Muscle layer of duodenum (tissue), 2 donors: ENCODE measurements around the gene ANXA11.

Experiments
- H3K27ac ChIP-seq: one replicate; pipeline ENCODE4 v1.7.0; 2013; ENCODE audit warnings: mild to moderate bottlenecking, low read length
- H3K27me3 ChIP-seq: one replicate; pipeline ENCODE4 v1.7.0; 2013; ENCODE audit warnings: low read depth, mild to moderate bottlenecking, control low read depth, low read length
- H3K36me3 ChIP-seq, 2 donors: one replicate each; pipeline ENCODE4 v1.7.0; 2013; ENCODE audit warnings: low read length in 2 of 2, control low read depth in 1 of 2, mild to moderate bottlenecking in 1 of 2; ENCODE audit not compliant: insufficient read depth in 2 of 2, control insufficient read depth in 1 of 2
- H3K4me1 ChIP-seq, 2 donors: one replicate each; pipeline ENCODE4 v1.7.0; 2013; ENCODE audit warnings: low read length in 2 of 2, mild to moderate bottlenecking in 2 of 2, control low read depth in 1 of 2, moderate library complexity in 1 of 2; ENCODE audit not compliant: insufficient read depth in 2 of 2, control insufficient read depth in 1 of 2
- H3K4me3 ChIP-seq, 2 donors: one replicate each; pipeline ENCODE4 v1.7.0; 2013; ENCODE audit warnings: low read length in 2 of 2, low read depth in 1 of 2, mild to moderate bottlenecking in 1 of 2
- H3K9me3 ChIP-seq, 2 donors: one replicate each; pipeline ENCODE4 v1.7.0; 2013; ENCODE audit warnings: low read length in 2 of 2, control low read depth in 1 of 2, mild to moderate bottlenecking in 1 of 2; ENCODE audit not compliant: control insufficient read depth in 1 of 2
- donor health status: healthy.

Gene ANXA11

GRCh38 chr10:80170026-80170425, 35.3 kb downstream of the ANXA11 start:
- peaks cover 14 to 44% of the 10 kb centered on the region in 2 donors for H3K36me3 ChIP-seq

GRCh38 chr10:80168679-80169380, 36.5 kb downstream of the ANXA11 start:
- no peak overlapping the region for H3K27ac ChIP-seq
- H3K9me3 ChIP-seq = no peaks in the 10 kb centered on the region
- peaks cover 24 to 55% of the 10 kb centered on the region in 2 donors for H3K36me3 ChIP-seq
- H3K27me3 ChIP-seq = no peaks in the 10 kb centered on the region
- peaks cover 15 to 27% of the 10 kb centered on the region in 2 donors for H3K4me1 ChIP-seq
- H3K4me3 ChIP-seq = no peak overlapping the region

More at GRCh38 chr10:80170026-80170425, 35.3 kb downstream of the ANXA11 start:
- Histone ChIP-seq H3K4me1 (peaks cover 6 to 22% of the 10 kb centered on the region in 2 donors), H3K27ac (no peak overlapping the region), H3K9me3 (no peaks in the 10 kb centered on the region), H3K27me3 (no peaks in the 10 kb centered on the region), H3K4me3 (no peak overlapping the region)

GRCh38 chr10:80168162-80168511, 37.2 kb downstream of the ANXA11 start:
- Histone ChIP-seq H3K27me3 (no peaks in the 10 kb centered on the region), H3K4me3 (no peak overlapping the region), H3K4me1 (peaks cover 12 to 28% of the 10 kb centered on the region in 2 donors), H3K36me3 (peaks cover 31 to 61% of the 10 kb centered on the region in 2 donors), H3K27ac (no peak overlapping the region), H3K9me3 (no peaks in the 10 kb centered on the region)

GRCh38 chr10:80167471-80168161, 37.7 kb downstream of the ANXA11 start:
- no peak overlapping the region for H3K4me3 ChIP-seq
- H3K4me1 ChIP-seq = peaks cover 9 to 23% of the 10 kb centered on the region in 2 donors
- H3K36me3 ChIP-seq = peaks cover 36 to 64% of the 10 kb centered on the region in 2 donors
- H3K9me3 ChIP-seq = no peaks in the 10 kb centered on the region
- H3K27ac ChIP-seq = no peak overlapping the region
- H3K27me3 ChIP-seq = no peaks in the 10 kb centered on the region

DNA sequence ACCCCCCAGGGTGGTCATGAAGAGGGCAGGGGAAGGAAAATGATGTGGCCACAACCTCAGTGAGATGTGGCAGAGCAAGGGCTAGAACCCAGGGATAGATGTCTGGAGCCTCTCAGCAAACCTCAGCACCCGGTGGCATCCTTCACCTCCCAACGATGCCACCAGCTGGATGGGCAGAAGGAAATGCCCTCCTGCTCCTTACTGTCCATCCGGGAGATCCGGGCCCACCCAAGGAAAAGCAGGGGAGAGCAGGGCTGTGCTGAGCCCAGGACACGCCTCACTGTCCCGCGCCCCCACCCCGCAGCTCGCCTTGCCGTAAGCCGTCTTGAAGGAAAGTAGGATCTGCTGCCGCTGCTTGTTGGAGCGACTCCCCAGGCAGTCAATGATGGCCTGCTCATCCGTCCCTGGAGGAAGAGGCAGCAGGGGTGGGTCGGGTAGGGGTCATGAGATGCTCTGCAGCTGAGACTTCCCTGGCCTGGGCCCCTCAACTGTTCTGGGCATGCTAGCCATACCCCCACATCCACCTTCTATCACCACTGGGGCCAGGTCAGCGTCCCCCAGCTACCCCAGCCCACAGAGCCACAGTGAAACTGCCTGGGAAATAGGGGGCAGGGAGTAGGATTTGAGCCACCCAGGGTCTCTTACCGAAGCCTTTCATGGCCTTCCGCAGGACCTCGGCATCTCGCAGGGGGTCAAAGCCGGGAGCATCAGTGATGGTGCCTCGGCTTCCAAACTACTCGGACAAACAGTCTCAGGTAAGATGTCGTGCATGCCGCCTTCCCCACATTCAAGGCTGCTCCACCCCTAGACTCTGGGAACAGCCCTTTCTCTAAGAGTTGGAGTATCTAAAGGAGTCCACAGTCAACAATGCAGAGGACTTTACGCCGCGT, 38.5 kb downstream of the ANXA11 start:
- Histone ChIP-seq H3K9me3 (no peaks in the 10 kb centered on the region), H3K27ac (no peak overlapping the region), H3K4me1 (peaks cover 9 to 23% of the 10 kb centered on the region in 2 donors), H3K27me3 (no peaks in the 10 kb centered on the region), H3K4me3 (no peak overlapping the region), H3K36me3 (peaks cover 39 to 64% of the 10 kb centered on the region in 2 donors)

DNA sequence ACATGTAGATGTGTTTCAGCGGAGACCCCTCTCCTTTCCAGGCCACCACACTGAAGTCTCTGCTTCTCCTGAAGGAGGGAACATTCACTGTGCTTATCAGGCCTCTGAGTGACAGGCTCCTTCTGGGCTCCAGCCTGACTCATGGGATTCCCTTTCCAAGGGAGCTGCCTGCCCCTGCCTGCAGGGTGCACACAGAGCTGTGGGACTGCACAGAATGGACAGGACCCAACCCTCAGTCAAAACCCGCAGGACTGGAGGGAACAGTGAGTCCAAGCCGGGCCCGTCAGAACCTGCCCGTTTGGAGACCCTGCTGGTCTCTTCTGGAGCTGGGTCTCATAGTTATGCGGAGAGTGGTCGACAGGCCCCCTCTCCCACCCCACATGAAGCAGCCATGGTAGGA, 40.2 kb downstream of the ANXA11 start:
- Histone ChIP-seq H3K27ac (peak overlapping the region; percentile 62), H3K27me3 (no peaks in the 10 kb centered on the region), H3K4me3 (no peak overlapping the region), H3K4me1 (peaks cover 9 to 23% of the 10 kb centered on the region in 2 donors), H3K9me3 (no peaks in the 10 kb centered on the region), H3K36me3 (peaks cover 43 to 61% of the 10 kb centered on the region in 2 donors)

GRCh38 chr10:80164596-80164995, 40.7 kb downstream of the ANXA11 start:
- no peaks in the 10 kb centered on the region for H3K27me3 ChIP-seq
- H3K4me1 ChIP-seq = peaks cover 9 to 27% of the 10 kb centered on the region in 2 donors
- no peaks in the 10 kb centered on the region for H3K9me3 ChIP-seq
- H3K27ac ChIP-seq = peak overlapping the region; percentile 62
- no peak overlapping the region for H3K4me3 ChIP-seq
- H3K36me3 ChIP-seq = peaks cover 47 to 61% of the 10 kb centered on the region in 2 donors

GRCh38 chr10:80163741-80164341, 41.5 kb downstream of the ANXA11 start:
- Histone ChIP-seq H3K27me3 (no peaks in the 10 kb centered on the region), H3K9me3 (no peaks in the 10 kb centered on the region), H3K4me3 (no peak overlapping the region), H3K36me3 (peaks cover 47 to 61% of the 10 kb centered on the region in 2 donors), H3K27ac (peak overlapping the region; percentile 62), H3K4me1 (peaks cover 9 to 33% of the 10 kb centered on the region in 2 donors)

GRCh38 chr10:80161321-80162083, 43.8 kb downstream of the ANXA11 start:
- Histone ChIP-seq H3K36me3 (peaks cover 66 to 73% of the 10 kb centered on the region in 2 donors), H3K4me1 (peaks cover 18 to 35% of the 10 kb centered on the region in 2 donors), H3K9me3 (no peaks in the 10 kb centered on the region), H3K27me3 (no peaks in the 10 kb centered on the region), H3K27ac (no peak overlapping the region), H3K4me3 (no peak overlapping the region)
